Heart left ventricle (tissue), 16 donors: ENCODE measurements around the gene HSPB7. TPM values are rescaled to one million over a fixed set of nuclear protein-coding genes. Genes with fewer than 3 reads are reported as not detected.

Experiments used
- ATAC-seq, 4 donors: fragments of 200-7000 bp; cut with Tn5 transposase; one replicate each; pipeline ENCODE4 v1.9.1; 2020 to 2022; ENCODE audit warnings: moderate library complexity in 4 of 4, mild to moderate bottlenecking in 3 of 4, moderate number of reproducible peaks in 1 of 4
- DNase-seq, 5 donors: peaks; one replicate each; pipeline ENCODE4 v3.0.0-alpha.2; 2020
- H3K27ac ChIP-seq, 12 donors: fragments of 200-600 bp; sonication (generic) in 4 of 12; one replicate each; pipeline versions ENCODE4 v1.5.0 to v1.8.0; 2016 to 2022; ENCODE audit warnings: mild to moderate bottlenecking in 2 of 12
- H3K27me3 ChIP-seq, 9 donors: fragments of 200-600 bp; sonication (generic) in 2 of 9; one replicate each; pipeline versions ENCODE4 v1.5.1 to v1.8.0; 2016 to 2022; ENCODE audit warnings: mild to moderate bottlenecking in 3 of 9
- H3K36me3 ChIP-seq, 9 donors: fragments of 200-600 bp; sonication (generic) in 2 of 9; one replicate each; pipeline versions ENCODE4 v1.5.0 to v1.8.0; 2018 to 2022; ENCODE audit warnings: mild to moderate bottlenecking in 2 of 9
- H3K4me1 ChIP-seq, 12 donors: fragments of 200-600 bp; sonication (generic) in 4 of 12; one replicate each; pipeline versions ENCODE4 v1.5.0 to v1.8.0; 2016 to 2022; ENCODE audit warnings: mild to moderate bottlenecking in 3 of 12
- H3K4me3 ChIP-seq, 12 donors: fragments of 200-600 bp; sonication (generic) in 4 of 12; one replicate each; pipeline versions ENCODE4 v1.5.0 to v1.8.0; 2017 to 2022; ENCODE audit warnings: mild to moderate bottlenecking in 9 of 12, moderate library complexity in 4 of 12
- H3K9me3 ChIP-seq, 12 donors: fragments of 200-600 bp; sonication (generic) in 4 of 12; one replicate each; pipeline versions ENCODE4 v1.5.0 to v1.8.0; 2016 to 2022; ENCODE audit warnings: mild to moderate bottlenecking in 1 of 12
- CTCF ChIP-seq, 12 donors: fragments of 200-600 bp; sonication (generic) in 4 of 12; IDR thresholded peaks; one replicate each; pipeline versions ENCODE4 v1.5.0 to v1.8.0; 2018 to 2022; ENCODE audit warnings: antibody characterized with exemption in 12 of 12, mild to moderate bottlenecking in 5 of 12
- POLR2A ChIP-seq, 2 donors: fragments of 450-650 bp; IDR thresholded peaks; one replicate each; pipeline ENCODE4 v1.6.1; 2017; ENCODE audit warnings: antibody characterized with exemption in 2 of 2, mild to moderate bottlenecking in 2 of 2, moderate library complexity in 2 of 2
- WGBS, 4 donors: extraction: QIAGEN DNeasy Blood & Tissue Kit in 2 of 4; methylation state at CpG; one replicate each; pipeline versions ENCODE4 v1.1.5 to v1.1.7; 2013 to 2018; 5-methylcytosine and 5-hydroxymethylcytosine counted together
- intact Hi-C, 10 donors: fragments of 100-400 bp; cut with DNase I; formaldehyde crosslinking; loops; one replicate each; pipeline versions ENCODE4 v1.11.1 to v1.14.2; 2022
- polyA plus RNA-seq, 2 donors: library from polyadenylated mRNA; stranded (reverse); fragments of 200-250 nt; gene quantifications; one replicate each; pipeline ENCODE4 v1.2.3, GENCODE V29; 2013
- total RNA-seq, 9 donors: library from RNA; depleted of rRNA in 2 of 9; stranded (reverse); fragments of >200 nt in 2 of 9; fragmentation: NEBNext Ultra II Directional in 3 of 9; extraction: Animal tissue kit (Norgen Biotek cat#: 25700) in 3 of 9; gene quantifications; one replicate each; pipeline versions ENCODE4 v1.1.0 to v1.2.4, GENCODE V29; 2016 to 2023
- donor health status: ischemic (EF 13 %, LVEDD 7.1; RV severe dilation, severe dysfunction).
- donor health status: healthy with polysubstance abuse.
- donor health status: DM: no; HTN: yes; CAD: no.
- donor health status: DM: no; HTN: no; CAD: no.
- donor health status: ischemic (EF 25% LVEDD 6.9; RV normal size, moderate dysfunction).
- donor health status: ischemic (EF 25% LVEDD 5.7; RV mildly dilated, moderate dysfunction).
- donor health status: healthy.
- donor health status: DM: yes; HTN: yes; CAD: no.
- donor health status: ischemic (EF 35%, LVEDD 5.7; RV mildly dilated, moderate dysfunction).
- donor health status: nonischemic (EF 11% LVEDD 7.7; RV severe dilation, severe dysfunction).
- donor health status: DM: yes; HTN: yes; CAD: no.
- donor health status: PGD.
- donor health status: ischemic (EF 29% LVEDD 5.4; RV normal size, mild dysfunction).
- donor health status: nonischemic (EF 23%, LVEDD 6.1; RV moderate dilation, normal function).

Gene HSPB7
- total and polyA plus RNA-seq, 11 donors: 2,598 to 10,910 (median 4,961) TPM

GRCh38 chr1:15973772-15974171, 44.1 kb downstream of the HSPB7 start:
- WGBS, 4 donors: 90 to 93% (median 93%) methylated on average over 4 of the region's 4 CpGs
- no peak for DNase-seq
- Histone ChIP-seq H3K27ac (no peak overlapping the region), H3K27me3 (no peaks in the 10 kb centered on the region), H3K4me3 (no peak overlapping the region), H3K9me3 (peaks cover 0 to 4% (median 0%) of the 10 kb centered on the region in 12 donors), H3K36me3 (peaks cover 0 to 45% (median 24%) of the 10 kb centered on the region in 9 donors), H3K4me1 (peaks cover 0 to 29% (median 12%) of the 10 kb centered on the region in 12 donors)
- intact Hi-C loops: loop anchor here in 1 of 10 donors (10.0 kb wide), 1 partner anchor 139 kb away; no protein-coding TSS in a partner anchor
- no peak for ATAC-seq
- TF ChIP-seq CTCF (IDR thresholded peaks at IDR 0.05): no peak
- TF ChIP-seq POLR2A (IDR thresholded peaks at IDR 0.05): no peak

GRCh38 chr1:15972409-15972808, 45.4 kb downstream of the HSPB7 start:
- intact Hi-C loops: loop anchor here in 1 of 10 donors (10.0 kb wide), 1 partner anchor 138 kb away; no protein-coding TSS in a partner anchor
- ATAC-seq (no peak), DNase-seq (no peak)
- Histone ChIP-seq H3K9me3 (peaks cover 0 to 4% (median 0%) of the 10 kb centered on the region in 12 donors), H3K27ac (no peak overlapping the region), H3K4me1 (peaks cover 0 to 29% (median 13%) of the 10 kb centered on the region in 12 donors), H3K36me3 (peaks cover 0 to 51% (median 25%) of the 10 kb centered on the region in 9 donors), H3K4me3 (no peak overlapping the region), H3K27me3 (no peaks in the 10 kb centered on the region)
- TF ChIP-seq CTCF (IDR thresholded peaks at IDR 0.05): no peak
- TF ChIP-seq POLR2A (IDR thresholded peaks at IDR 0.05): no peak
- WGBS, 4 donors: 93 to 100% (median 96%) methylated on average over 1 of the region's 1 CpG

- peaks cover 0 to 37% (median 20%) of the 10 kb centered on the region in 12 donors for H3K4me1 ChIP-seq
- H3K27me3 ChIP-seq: no peaks in the 10 kb centered on the region
- H3K27ac ChIP-seq: no peak overlapping the region
- intact Hi-C loops: loop anchor here in 1 of 10 donors (10.0 kb wide), 1 partner anchor 136 kb away; no protein-coding TSS in a partner anchor
- peaks cover 0 to 51% (median 25%) of the 10 kb centered on the region in 9 donors for H3K36me3 ChIP-seq
- TF ChIP-seq POLR2A (IDR thresholded peaks at IDR 0.05) (no peak), CTCF (IDR thresholded peaks at IDR 0.05) (no peak)
- H3K9me3 ChIP-seq: peaks cover 0 to 4% (median 0%) of the 10 kb centered on the region in 12 donors
- no peak for DNase-seq
- no peak for ATAC-seq
- no peak overlapping the region for H3K4me3 ChIP-seq
These were observed 46.9 kb downstream of the HSPB7 start for GRCh38 chr1:15970911-15971310.

GRCh38 chr1:15969321-15969880, 48.4 kb downstream of the HSPB7 start:
- H3K4me1 ChIP-seq: peaks cover 0 to 42% (median 20%) of the 10 kb centered on the region in 12 donors
- DNase-seq (no peak), ATAC-seq (no peak)
- H3K9me3 ChIP-seq: peaks cover 0 to 4% (median 0%) of the 10 kb centered on the region in 12 donors
- H3K36me3 ChIP-seq: peaks cover 0 to 51% (median 25%) of the 10 kb centered on the region in 9 donors
- TF ChIP-seq CTCF (IDR thresholded peaks at IDR 0.05) (no peak), POLR2A (IDR thresholded peaks at IDR 0.05) (no peak)
- intact Hi-C loops: no loop called here
- no peak overlapping the region for H3K4me3 ChIP-seq
- H3K27ac ChIP-seq: no peak overlapping the region
- H3K27me3 ChIP-seq: no peaks in the 10 kb centered on the region
- 95 to 96% (median 96%) methylated on average over 11 to 13 of the region's 13 CpGs for WGBS, 4 donors
